A673 (cell line): ENCODE data around the gene TMEM59L. TPM values are rescaled to one million over a fixed set of nuclear protein-coding genes. Genes with fewer than 3 reads are reported as not detected.
A peak's percentile ranks its signal among the peaks of the same experiment; 100 is the strongest.

Experiments
- BruUV-seq: library from RNA; stranded (reverse); fragments of 400-500 nt; replicated peaks from 2 replicates; lab custom pipeline; 2021; lab: Mats Ljungman, UMichigan
- CTCF ChIA-PET: fragments of 300-600 bp; sonication (Branson Sonifier 250); formaldehyde crosslinking; loops from one replicate; lab custom pipeline; 2022; ENCODE audit warnings: antibody characterized with exemption; lab: Charles Lee
- POLR2A ChIA-PET: fragments of 300-600 bp; sonication (Branson Sonifier 250); formaldehyde crosslinking; loops from one replicate; lab custom pipeline; 2022; ENCODE audit warnings: antibody characterized with exemption; ENCODE audit not compliant: low non-redundant PET; lab: Charles Lee
- DNase-seq: peaks from one replicate; pipeline ENCODE4 v3.0.0-alpha.2; 2015; ENCODE audit warnings: low spot score
- H3K27ac ChIP-seq: fragments of 200-600 bp; sonication (generic); 2 replicates; pipeline ENCODE4 v1.5.1; 2016; ENCODE audit warnings: mixed run types, low read depth, mild to moderate bottlenecking, mixed read lengths, antibody characterized with exemption, low read length; ENCODE audit not compliant: poor library complexity, severe bottlenecking
- H3K27me3 ChIP-seq: fragments of 200-600 bp; sonication (generic); replicated peaks from 2 replicates; pipeline ENCODE4 v1.6.1; 2017; ENCODE audit warnings: mixed run types, low read depth, mild to moderate bottlenecking, mixed read lengths, antibody characterized with exemption, low read length; ENCODE audit not compliant: insufficient read depth, poor library complexity
- H3K36me3 ChIP-seq: fragments of 200-600 bp; sonication (generic); 2 replicates; pipeline ENCODE4 v1.6.1; 2016; ENCODE audit warnings: mixed run types, mild to moderate bottlenecking, mixed read lengths, antibody characterized with exemption, low read length; ENCODE audit not compliant: insufficient read depth, poor library complexity, severe bottlenecking
- H3K4me1 ChIP-seq: fragments of 200-600 bp; sonication (generic); 2 replicates; pipeline ENCODE4 v1.6.1; 2017; ENCODE audit warnings: mixed run types, mild to moderate bottlenecking, mixed read lengths, antibody characterized with exemption, low read length; ENCODE audit not compliant: insufficient read depth, poor library complexity, severe bottlenecking
- H3K4me3 ChIP-seq: fragments of 200-600 bp; sonication (generic); 2 replicates; pipeline ENCODE4 v1.5.1; 2016; ENCODE audit warnings: low read depth, mixed run types, mild to moderate bottlenecking, mixed read lengths, low read length; ENCODE audit not compliant: poor library complexity, severe bottlenecking
- H3K9me3 ChIP-seq: fragments of 200-600 bp; sonication (generic); 2 replicates; pipeline ENCODE4 v1.6.1; 2016; ENCODE audit warnings: mixed run types, low read depth, mild to moderate bottlenecking, mixed read lengths, antibody characterized with exemption, low read length; ENCODE audit not compliant: poor library complexity, severe bottlenecking
- CTCF ChIP-seq: fragments of 300-800, 200-600 bp; sonication (generic); conservative IDR thresholded peaks from 2 replicates; pipeline ENCODE4 v1.5.1; 2017; ENCODE audit warnings: low read depth, mild to moderate bottlenecking, antibody characterized with exemption, low read length, moderate library complexity, mixed read lengths
- EZH2 ChIP-seq: fragments of 200-600 bp; sonication (generic); IDR thresholded peaks from 2 replicates; pipeline ENCODE4 v1.6.1; 2017; ENCODE audit warnings: borderline replicate concordance, low read depth, mild to moderate bottlenecking, mixed read lengths, antibody characterized with exemption, low read length; ENCODE audit not compliant: poor library complexity, severe bottlenecking
- intact Hi-C: fragments of 100-400 bp; cut with micrococcal nuclease; formaldehyde crosslinking; loops from one replicate; pipeline ENCODE4 v1.10.0; 2022; ENCODE audit not compliant: unreplicated experiment
- total RNA-seq: library from RNA; stranded (reverse); gene quantifications from 2 replicates; pipeline ENCODE4 v1.2.3, GENCODE V29; 2021

Gene TMEM59L
- total RNA-seq, 1 experiment from 2014 or later: 9.3 TPM

- intact Hi-C loops: no loop called here
- H3K27ac ChIP-seq: no peak overlapping the region
- H3K9me3 ChIP-seq: no peaks in the 10 kb centered on the region
- ChIA-PET CTCF (no interaction called here), POLR2A (no interaction called here)
- no peaks in the 10 kb centered on the region for H3K27me3 ChIP-seq
- DNase-seq: no peak
- H3K4me1 ChIP-seq: peaks cover 13% of the 10 kb centered on the region
- TF ChIP-seq CTCF: no peak
- TF ChIP-seq EZH2: no peak
- H3K36me3 ChIP-seq: no peaks in the 10 kb centered on the region
- H3K4me3 ChIP-seq: no peak overlapping the region
- BruUV-seq: no TSS peak
Measured at GRCh38 chr19:18634612-18635297, 22.1 kb downstream of the TMEM59L start.

- Histone ChIP-seq H3K27me3 (no peaks in the 10 kb centered on the region), H3K36me3 (no peaks in the 10 kb centered on the region), H3K4me1 (peaks cover 13% of the 10 kb centered on the region), H3K4me3 (no peak overlapping the region), H3K9me3 (no peaks in the 10 kb centered on the region), H3K27ac (no peak overlapping the region)
- POLR2A ChIA-PET: no interaction called here
- no peak for TF ChIP-seq EZH2
- no peak for TF ChIP-seq CTCF
- no TSS peak for BruUV-seq
- DNase-seq: no peak
- intact Hi-C loops: no loop called here
- CTCF ChIA-PET: no interaction called here
Measured at GRCh38 chr19:18635831-18636182, 23.1 kb downstream of the TMEM59L start.

- no peaks in the 10 kb centered on the region for H3K36me3 ChIP-seq
- CTCF ChIA-PET: no interaction called here
- no peaks in the 10 kb centered on the region for H3K27me3 ChIP-seq
- H3K9me3 ChIP-seq: no peaks in the 10 kb centered on the region
- DNase-seq: peak; percentile 98
- intact Hi-C loops: no loop called here
- peak overlapping the region; percentile 94 for H3K27ac ChIP-seq
- POLR2A ChIA-PET: no interaction called here
- peaks cover 13% of the 10 kb centered on the region for H3K4me1 ChIP-seq
- TF ChIP-seq EZH2: no peak
- TF ChIP-seq CTCF: no peak
- peak overlapping the region; percentile 99 for H3K4me3 ChIP-seq
- BruUV-seq: no TSS peak
Measured at GRCh38 chr19:18636183-18636968, 23.7 kb downstream of the TMEM59L start.
